GM18499 (cell line): ENCODE measurements around the gene EWSR1.

Experiments
- ATAC-seq: cut with Tn5 transposase; IDR thresholded peaks from one replicate; pipeline ENCODE4 v1.9.1; 2021; ENCODE audit warnings: moderate number of reproducible peaks; ENCODE audit not compliant: insufficient read depth, unreplicated experiment

EWSR1 gene

GRCh38 chr22:29300807-29301601 lies 32.9 kb downstream of the EWSR1 start:
- no peak for ATAC-seq

DNA sequence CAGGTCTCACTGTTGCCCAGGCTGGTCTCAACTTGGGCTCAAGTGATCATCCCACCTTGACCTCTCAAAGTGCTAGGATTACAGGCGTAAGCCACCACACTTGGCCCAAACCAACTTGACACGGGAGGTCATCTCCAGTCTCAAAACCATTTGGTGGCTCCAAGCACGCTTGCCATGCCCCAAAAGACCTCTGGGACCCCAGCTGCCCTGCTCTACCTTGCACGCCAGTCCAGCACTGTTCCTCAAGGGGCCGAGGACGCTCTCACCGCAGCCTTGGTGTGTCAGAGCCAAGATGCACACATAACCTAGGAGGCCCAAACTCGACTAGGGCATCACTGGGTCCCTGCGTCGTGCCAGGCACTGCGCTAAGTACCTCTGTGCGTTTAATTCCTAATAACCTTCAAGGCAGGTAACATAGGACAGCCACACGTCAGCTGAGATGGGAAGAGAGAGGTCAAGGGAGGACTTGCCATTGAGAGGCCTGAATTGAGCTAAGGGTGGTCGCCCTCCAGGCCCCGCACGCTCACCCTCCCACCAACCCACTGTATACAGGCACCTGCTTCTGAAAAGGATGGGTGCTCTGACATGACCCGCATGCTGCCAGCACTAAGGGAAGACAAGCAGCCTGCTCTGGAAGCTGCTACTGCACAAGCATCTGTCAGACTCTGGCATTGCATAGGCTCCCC lies 33.8 kb downstream of the EWSR1 start:
- ATAC-seq = no peak

GRCh38 chr22:29302402-29302680 lies 34.3 kb downstream of the EWSR1 start:
- no peak for ATAC-seq

GRCh38 chr22:29302681-29303465 lies 34.8 kb downstream of the EWSR1 start:
- ATAC-seq = no peak

- no peak for ATAC-seq
These were observed 37.7 kb downstream of the EWSR1 start for GRCh38 chr22:29305836-29306174.

GRCh38 chr22:29306175-29306834 lies 38.2 kb downstream of the EWSR1 start, which contains the start of gene GAS2L1:
TSS of gene GAS2L1 (plus strand) at chr22:29306650. CDS start at chr22:29308106, 1,456 bp downstream.
- ATAC-seq = no peak

GRCh38 chr22:29306835-29307595 lies 38.9 kb downstream of the EWSR1 start:
- no peak for ATAC-seq

DNA sequence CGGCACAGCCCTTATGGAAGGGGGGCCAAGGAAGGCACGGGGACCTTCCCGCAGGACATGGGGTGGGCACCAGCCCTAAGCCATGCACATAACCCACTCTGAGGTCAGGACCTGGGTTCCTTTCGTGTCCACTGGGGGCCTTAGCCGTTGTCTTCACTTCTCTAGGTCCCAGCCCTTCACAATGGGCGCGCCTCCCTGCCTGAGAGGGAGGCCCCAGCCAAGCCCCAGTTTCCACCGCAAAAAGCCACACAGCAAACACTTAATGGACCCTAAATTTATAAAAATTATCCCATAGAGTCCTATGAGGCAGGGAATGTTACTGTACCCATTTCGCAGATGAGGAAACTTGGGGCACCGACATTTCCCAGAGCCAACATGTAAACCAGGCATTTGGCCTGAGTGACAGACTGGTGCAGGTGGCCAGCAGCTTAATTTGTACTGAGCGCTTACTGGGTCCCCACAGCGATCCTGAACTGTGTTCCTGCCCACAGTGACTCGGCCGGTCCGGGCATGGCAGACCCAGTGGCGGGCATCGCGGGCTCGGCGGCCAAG lies 39.6 kb downstream of the EWSR1 start:
- no peak for ATAC-seq

- no peak for ATAC-seq
These were observed 40.2 kb downstream of the EWSR1 start for GRCh38 chr22:29308148-29308790.

DNA sequence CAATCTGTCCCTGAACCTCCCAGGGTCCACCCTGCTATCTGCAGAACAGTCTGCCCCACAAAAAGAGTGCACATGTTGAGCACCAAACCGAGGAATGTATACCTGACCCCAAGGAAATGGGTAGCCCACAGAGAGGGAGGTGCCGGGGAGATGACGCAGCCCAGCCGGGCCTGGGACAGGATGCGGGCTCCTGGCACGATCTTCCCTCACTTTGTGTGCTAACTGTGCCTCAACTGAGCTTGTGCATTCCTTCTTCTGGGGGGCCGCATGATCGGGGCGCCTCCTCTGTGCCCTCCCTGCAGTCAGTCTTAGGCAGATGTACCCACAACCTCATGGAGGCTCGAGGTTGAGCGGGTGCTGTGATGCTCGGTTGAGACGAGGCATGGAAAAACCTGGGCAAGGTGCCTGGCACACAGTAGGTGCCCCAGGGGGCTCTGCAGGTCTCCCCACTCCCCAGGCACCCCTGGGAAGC lies 40.8 kb downstream of the EWSR1 start:
- no peak for ATAC-seq

GRCh38 chr22:29309332-29310064 lies 41.4 kb downstream of the EWSR1 start:
- ATAC-seq = no peak

- ATAC-seq = no peak
These were observed 42.2 kb downstream of the EWSR1 start for GRCh38 chr22:29310065-29310862.

GRCh38 chr22:29310863-29311339 lies 42.8 kb downstream of the EWSR1 start:
- ATAC-seq = no peak

DNA sequence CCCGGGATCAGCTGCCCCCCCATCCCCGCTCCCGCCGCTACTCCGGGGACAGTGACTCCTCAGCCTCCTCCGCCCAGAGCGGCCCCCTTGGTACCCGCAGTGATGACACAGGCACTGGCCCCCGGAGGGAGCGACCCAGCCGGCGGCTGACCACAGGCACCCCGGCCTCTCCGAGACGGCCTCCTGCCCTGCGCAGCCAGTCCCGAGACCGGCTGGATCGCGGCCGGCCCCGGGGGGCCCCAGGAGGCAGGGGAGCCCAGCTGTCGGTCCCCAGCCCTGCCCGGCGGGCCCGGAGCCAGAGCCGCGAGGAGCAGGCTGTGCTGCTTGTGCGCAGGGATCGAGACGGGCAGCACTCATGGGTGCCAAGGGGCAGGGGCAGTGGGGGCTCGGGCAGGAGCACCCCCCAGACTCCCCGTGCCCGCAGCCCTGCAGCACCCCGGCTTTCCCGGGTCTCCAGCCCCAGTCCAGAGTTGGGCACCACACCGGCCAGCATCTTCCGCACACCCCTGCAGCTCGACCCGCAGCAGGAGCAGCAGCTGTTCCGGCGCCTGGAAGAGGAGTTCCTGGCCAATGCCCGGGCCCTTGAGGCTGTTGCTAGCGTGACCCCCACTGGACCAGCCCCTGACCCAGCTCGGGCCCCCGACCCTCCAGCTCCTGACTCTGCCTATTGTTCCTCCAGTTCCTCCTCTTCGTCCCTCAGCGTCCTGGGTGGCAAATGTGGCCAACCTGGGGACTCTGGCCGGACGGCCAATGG lies 43.6 kb downstream of the EWSR1 start:
- no peak for ATAC-seq

DNA sequence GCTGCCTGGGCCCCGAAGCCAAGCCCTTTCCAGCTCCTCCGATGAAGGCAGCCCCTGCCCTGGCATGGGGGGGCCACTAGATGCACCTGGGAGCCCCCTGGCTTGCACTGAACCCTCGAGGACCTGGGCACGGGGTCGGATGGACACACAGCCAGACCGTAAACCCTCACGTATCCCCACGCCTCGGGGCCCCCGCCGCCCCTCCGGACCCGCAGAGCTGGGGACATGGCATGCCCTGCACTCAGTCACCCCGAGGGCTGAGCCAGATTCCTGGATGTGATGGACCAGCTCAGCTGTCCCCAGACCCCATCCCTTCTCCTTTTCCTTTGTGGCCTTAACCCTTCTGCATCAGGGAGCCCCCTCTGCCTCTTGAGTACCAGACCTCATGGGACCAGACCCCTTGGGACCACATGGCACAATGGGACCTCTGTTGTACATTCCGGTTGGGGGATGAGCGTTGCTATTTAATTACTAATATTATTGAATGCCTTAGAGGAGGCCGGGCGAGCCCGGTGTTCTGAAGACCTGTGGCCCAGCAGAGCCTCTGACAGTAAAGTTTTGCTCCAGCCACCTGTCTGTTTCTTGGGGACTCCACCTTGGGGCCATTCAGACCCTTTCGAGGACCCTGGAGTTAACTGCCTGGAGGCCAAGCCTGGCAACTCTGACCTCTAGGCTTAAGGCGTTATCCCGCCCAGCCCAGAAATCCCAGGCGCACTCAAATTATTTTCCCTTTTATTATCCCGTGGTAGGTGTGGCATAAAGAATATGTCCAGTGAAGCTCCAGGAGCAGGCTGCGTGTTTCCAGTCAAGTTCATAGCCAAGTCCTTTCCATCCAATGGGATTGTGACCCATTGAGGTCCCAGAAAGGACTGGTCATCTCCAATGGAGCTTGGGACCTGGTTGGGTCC lies 44.4 kb downstream of the EWSR1 start:
- ATAC-seq = no peak

DNA sequence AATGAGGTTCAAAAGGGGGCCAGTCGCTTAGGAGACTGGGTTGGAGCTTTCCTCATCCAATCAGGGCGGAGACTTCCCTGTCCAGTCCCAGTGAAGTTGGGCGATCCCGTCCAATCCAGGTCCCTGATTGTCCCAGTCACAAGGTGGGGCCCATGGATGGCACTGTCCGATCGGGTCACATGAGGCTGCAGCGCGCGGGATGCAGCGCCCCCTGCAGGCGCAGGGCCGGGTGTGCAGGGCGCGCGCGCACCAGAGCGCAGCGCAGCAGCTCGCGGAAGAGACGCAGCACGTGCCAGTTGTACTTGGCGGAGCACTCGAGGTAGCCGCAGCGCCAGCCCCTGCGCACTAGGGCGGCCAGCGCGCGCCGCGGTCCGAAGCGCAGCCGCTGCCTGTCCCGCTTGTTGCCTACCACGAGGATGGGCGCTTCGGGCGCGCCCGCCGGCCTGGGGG lies 45.1 kb downstream of the EWSR1 start:
- no peak for ATAC-seq
